ENCODE measurements around the gene CTRB1. TPM values are rescaled to one million over a fixed set of nuclear protein-coding genes. Genes with fewer than 3 reads are reported as not detected.

The CTRB1 gene
- polyA plus RNA-seq (ENCODE audit: insufficient read length in 3 of 3), result not detected

GRCh38 chr16:75218256-75219076 is at the start of gene CTRB1:
TSS of gene CTRB1 (plus strand) at chr16:75218988. CDS start at chr16:75219008, 20 bp downstream.
- no peak for DNase-seq (ENCODE audit: low read depth in 3 of 3, low spot score in 2 of 3)

GRCh38 chr16:75169899-75170405 is 48.8 kb upstream of the CTRB1 start:
- DNase-seq (ENCODE audit: low read depth in 3 of 3, low spot score in 2 of 3), result no peak

DNA sequence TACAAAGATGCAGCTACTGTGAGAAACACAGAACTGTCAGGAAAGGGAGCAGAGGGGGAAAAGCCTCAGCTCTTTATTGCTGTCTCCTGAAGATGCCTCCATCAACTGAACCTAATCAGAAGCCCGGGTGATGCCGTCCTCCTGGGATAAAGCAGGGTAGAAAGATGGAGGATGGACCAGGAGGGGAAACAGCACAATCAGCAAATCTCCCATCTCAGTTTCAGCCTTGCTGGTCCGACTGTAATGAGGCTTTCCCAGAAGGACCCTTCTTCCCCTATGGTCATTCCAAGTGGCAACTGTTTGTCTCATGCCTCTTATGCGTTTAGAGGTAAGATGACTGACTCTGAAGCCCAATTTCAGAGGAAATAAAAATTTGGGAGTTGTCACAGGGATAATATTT is 46.2 kb upstream of the CTRB1 start:
- DNase-seq (ENCODE audit: low read depth in 3 of 3, low spot score in 2 of 3), result no peak

DNA sequence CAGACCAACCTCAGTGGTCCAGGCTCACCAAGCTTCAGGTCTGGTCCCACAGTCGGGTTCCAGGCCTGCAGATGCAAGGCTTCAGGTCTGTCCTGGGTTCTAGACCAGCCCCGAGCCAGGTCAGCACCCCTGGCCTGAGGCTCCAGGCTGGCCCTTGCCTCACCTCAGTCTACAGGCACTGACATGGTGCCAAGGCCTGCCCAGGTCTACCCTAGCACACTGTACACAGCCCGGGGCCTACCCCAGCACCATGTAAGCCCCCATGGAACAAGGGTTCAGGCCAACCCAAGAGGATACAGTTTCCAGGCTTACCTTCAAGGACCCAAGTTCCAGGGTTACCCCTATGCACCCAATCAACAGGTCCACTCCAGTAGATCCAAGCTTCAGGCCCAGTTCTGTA is 43.7 kb upstream of the CTRB1 start:
- DNase-seq (ENCODE audit: low read depth in 3 of 3, low spot score in 2 of 3), result no peak

GRCh38 chr16:75176926-75177325 is 41.9 kb upstream of the CTRB1 start:
- DNase-seq (ENCODE audit: low read depth in 3 of 3, low spot score in 2 of 3), result no peak

DNA sequence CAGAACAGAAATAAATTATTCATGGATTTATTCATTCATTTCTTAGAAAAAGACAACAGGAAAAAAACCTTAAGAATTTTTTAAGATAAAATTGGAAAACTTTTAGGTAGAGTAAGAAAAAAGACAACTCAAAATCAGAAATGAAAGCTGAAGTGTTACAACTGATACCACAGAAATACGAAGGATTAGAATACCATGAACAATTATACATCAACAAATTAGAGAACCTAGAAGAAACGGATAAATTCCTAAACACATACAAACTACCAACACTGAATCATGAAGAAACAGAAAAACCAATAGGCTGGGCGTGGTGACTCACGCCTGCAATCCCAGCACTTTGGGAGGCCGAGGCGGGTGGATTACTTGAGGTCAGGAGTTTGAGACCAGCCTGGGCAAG is 39.6 kb upstream of the CTRB1 start:
- DNase-seq (ENCODE audit: low read depth in 3 of 3, low spot score in 2 of 3), result no peak

- no peak for DNase-seq (ENCODE audit: low read depth in 3 of 3, low spot score in 2 of 3)
These were observed 37.2 kb upstream of the CTRB1 start for GRCh38 chr16:75181630-75182029.

- DNase-seq (ENCODE audit: low read depth in 3 of 3, low spot score in 2 of 3), result no peak
These were observed 29.8 kb upstream of the CTRB1 start for GRCh38 chr16:75188832-75189477.

GRCh38 chr16:75189638-75190245 is 29.0 kb upstream of the CTRB1 start:
- DNase-seq (ENCODE audit: low read depth in 3 of 3, low spot score in 2 of 3), result no peak

GRCh38 chr16:75192606-75193264 is 26.1 kb upstream of the CTRB1 start:
- no peak for DNase-seq (ENCODE audit: low read depth in 3 of 3, low spot score in 2 of 3)

- no peak for DNase-seq (ENCODE audit: low read depth in 3 of 3, low spot score in 2 of 3)
These were observed 25.5 kb upstream of the CTRB1 start for GRCh38 chr16:75193265-75193650.

GRCh38 chr16:75193730-75194444 is 24.9 kb upstream of the CTRB1 start:
- no peak for DNase-seq (ENCODE audit: low read depth in 3 of 3, low spot score in 2 of 3)

- DNase-seq (ENCODE audit: low read depth in 3 of 3, low spot score in 2 of 3), result no peak
These were observed 22.7 kb upstream of the CTRB1 start for GRCh38 chr16:75195811-75196790.

DNA sequence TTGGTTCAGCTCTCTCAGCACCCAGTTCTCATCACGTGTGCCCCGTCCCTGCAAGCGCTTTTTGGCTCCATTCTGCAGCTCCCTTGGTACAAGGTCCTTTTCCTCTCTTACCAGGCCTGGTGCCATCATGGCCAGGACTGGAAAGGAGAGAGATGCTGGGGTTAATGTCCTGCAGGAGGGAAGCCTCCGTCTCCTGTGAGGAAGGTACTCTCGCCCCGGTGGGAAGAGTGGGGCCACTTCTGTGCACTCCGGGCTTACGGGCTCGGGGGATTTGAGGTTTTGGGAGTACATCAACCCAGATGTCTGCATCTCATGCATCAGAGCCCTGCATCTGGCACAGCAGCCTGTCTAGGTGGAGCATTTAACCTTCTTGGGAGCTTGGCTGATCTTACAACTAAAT is 22.0 kb upstream of the CTRB1 start:
- DNase-seq (ENCODE audit: low read depth in 3 of 3, low spot score in 2 of 3), result no peak

DNA sequence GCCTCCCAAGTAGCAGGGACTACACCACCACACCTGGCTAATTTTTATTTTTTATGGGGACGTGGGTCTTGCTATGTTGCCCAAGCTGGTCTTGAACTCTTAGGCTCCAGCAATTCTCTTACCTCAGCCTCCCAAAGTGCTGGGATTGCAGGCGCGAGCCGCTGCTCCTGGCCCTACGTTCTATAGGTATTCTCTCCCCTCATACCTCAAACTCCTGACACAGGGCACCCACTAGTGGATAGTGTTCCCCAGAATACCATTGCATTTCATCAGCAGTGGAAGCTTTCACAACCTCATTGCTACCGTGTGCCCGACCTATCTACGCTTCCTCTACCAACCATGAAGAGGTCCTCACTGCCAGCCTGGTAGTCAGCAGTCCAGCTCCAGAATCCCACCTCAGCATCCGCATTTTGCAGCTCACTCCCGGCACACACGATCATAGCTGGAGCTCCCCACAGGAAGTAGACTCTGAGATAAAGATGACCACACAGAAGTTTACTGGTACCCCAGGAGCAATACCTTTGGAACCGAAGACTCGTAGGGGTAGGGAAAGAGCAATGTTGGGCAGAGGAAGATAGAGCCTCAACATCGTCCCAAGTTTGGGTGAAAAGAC is 21.2 kb upstream of the CTRB1 start:
- DNase-seq (ENCODE audit: low read depth in 3 of 3, low spot score in 2 of 3), result no peak

DNA sequence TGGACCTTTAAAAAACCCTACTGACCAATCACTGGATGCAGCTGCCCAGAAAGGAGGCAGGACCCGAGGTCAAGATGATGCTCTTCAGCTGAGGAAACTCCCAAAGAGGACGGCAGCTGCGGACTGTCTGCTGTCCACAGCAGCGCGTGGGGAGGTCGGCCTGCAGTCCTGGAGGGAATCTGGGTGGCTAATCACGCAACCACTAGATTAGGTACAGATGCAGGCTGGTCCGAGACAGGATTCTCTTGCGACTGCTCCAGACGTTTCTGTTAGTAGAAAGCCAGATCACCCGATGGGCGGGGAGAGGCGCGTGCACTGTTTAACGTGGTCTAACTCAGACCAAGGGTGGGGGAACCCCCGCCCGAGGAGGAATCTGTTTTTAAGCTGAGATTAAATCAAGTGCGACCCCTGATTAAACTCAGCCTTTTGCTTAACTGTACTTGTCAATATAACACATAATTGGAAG is 20.6 kb upstream of the CTRB1 start:
- no peak for DNase-seq (ENCODE audit: low read depth in 3 of 3, low spot score in 2 of 3)

- no peak for DNase-seq (ENCODE audit: low read depth in 3 of 3, low spot score in 2 of 3)
These were observed 16.7 kb upstream of the CTRB1 start for GRCh38 chr16:75202069-75202590.

- no peak for DNase-seq (ENCODE audit: low read depth in 3 of 3, low spot score in 2 of 3)
These were observed 15.7 kb upstream of the CTRB1 start for GRCh38 chr16:75203096-75203495.
